Measurements from ENCODE around the gene ARID1B. TPM values are rescaled to one million over a fixed set of nuclear protein-coding genes. Genes with fewer than 3 reads are reported as not detected.

The ARID1B gene
- total and polyA plus RNA-seq, 9 of the 15 experiments (the other 6 are each of a cell fraction or from before 2014, with no cell fraction given), result 12.5 to 50.5 (median 25.8) TPM

DNA sequence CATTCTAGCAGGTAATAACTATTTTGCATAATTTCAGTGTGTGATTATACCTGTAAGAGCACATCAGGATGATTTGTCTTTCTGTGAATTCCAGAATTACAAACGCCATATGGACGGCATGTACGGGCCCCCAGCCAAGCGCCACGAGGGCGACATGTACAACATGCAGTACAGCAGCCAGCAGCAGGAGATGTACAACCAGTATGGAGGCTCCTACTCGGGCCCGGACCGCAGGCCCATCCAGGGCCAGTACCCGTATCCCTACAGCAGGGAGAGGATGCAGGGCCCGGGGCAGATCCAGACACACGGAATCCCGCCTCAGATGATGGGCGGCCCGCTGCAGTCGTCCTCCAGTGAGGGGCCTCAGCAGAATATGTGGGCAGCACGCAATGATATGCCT is 423.4 kb downstream of the ARID1B start:
- TF ChIP-seq TGIF2 (CRISPR knock-in tag; IDR thresholded peaks at IDR 0.05), result no peak
- Histone ChIP-seq H4K20me1 (replicated peaks; ENCODE audit: control insufficient read depth, insufficient read depth, low read length) (no peaks in the 10 kb centered on the region), H3K4me2 (ENCODE audit: insufficient read depth, low read length) (no peak overlapping the region), H2AFZ (ENCODE audit: low read depth, low read length) (no peak overlapping the region), H3K36me3 (ENCODE audit: control insufficient read depth, insufficient read depth, low read length) (peaks cover 68% of the 10 kb centered on the region), H3K79me2 (ENCODE audit: control insufficient read depth, insufficient read depth, low read length) (no peaks in the 10 kb centered on the region), H3K9me3 (replicated peaks; ENCODE audit: control insufficient read depth, insufficient read depth, low read depth, low read length) (no peaks in the 10 kb centered on the region), H3K4me3 (no peak overlapping the region), H3K9ac (ENCODE audit: insufficient read depth in 1 of 2, low read depth in 2 of 2, low read length in 2 of 2) (no peak overlapping the region), H3K27me3 (ENCODE audit: control insufficient read depth in 2 of 2, insufficient read depth in 2 of 2, low read length in 2 of 2) (no peaks in the 10 kb centered on the region), H3K27ac (ENCODE audit: extremely low read depth, low read depth, low read length) (no peak overlapping the region), H3K4me1 (replicated peaks in 1 of 2; ENCODE audit: control insufficient read depth in 2 of 2, insufficient read depth in 2 of 2, low read length in 2 of 2) (peaks cover 0 to 5% of the 10 kb centered on the region in 2 experiments; a peak in 1 of 5 replicates), H3K9me1 (ENCODE audit: control insufficient read depth, insufficient read depth, low read length) (no peaks in the 10 kb centered on the region)
- intact Hi-C loops (cut with micrococcal nuclease), result no loop called here
- in situ Hi-C loops (cut with MboI), result no loop called here
- WGBS (ENCODE audit: insufficient coverage, low coverage, missing lambda C conversion rate), result 93% methylated on average over 13 of the region's 17 CpGs
- FAIRE-seq (no peak), DNase-seq (ENCODE audit: extremely low read depth in 1 of 4, low spot score in 3 of 4) (no peak), ATAC-seq (no peak)
- ChIA-PET POLR2A (no interaction called here), CTCF (ENCODE audit: low intra/inter-chr PET ratio) (no interaction called here)
- BruUV-seq (replicated peaks), result no TSS peak

DNA sequence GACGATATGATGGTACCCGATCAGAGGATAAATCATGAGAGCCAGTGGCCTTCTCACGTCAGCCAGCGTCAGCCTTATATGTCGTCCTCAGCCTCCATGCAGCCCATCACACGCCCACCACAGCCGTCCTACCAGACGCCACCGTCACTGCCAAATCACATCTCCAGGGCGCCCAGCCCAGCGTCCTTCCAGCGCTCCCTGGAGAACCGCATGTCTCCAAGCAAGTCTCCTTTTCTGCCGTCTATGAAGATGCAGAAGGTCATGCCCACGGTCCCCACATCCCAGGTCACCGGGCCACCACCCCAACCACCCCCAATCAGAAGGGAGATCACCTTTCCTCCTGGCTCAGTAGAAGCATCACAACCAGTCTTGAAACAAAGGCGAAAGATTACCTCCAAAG is 423.9 kb downstream of the ARID1B start:
- TF ChIP-seq, protein P1, sequence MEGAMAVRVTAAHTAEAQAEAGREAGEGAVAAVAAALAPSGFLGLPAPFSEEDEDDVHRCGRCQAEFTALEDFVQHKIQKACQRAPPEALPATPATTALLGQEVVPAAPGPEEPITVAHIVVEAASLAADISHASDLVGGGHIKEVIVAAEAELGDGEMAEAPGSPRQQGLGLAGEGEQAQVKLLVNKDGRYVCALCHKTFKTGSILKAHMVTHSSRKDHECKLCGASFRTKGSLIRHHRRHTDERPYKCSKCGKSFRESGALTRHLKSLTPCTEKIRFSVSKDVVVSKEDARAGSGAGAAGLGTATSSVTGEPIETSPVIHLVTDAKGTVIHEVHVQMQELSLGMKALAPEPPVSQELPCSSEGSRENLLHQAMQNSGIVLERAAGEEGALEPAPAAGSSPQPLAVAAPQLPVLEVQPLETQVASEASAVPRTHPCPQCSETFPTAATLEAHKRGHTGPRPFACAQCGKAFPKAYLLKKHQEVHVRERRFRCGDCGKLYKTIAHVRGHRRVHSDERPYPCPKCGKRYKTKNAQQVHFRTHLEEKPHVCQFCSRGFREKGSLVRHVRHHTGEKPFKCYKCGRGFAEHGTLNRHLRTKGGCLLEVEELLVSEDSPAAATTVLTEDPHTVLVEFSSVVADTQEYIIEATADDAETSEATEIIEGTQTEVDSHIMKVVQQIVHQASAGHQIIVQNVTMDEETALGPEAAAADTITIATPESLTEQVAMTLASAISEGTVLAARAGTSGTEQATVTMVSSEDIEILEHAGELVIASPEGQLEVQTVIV (CRISPR knock-in tag; IDR thresholded peaks at IDR 0.05; ENCODE audit: borderline replicate concordance), result no peak
- no peak for TF ChIP-seq ZNF79 (CRISPR knock-in tag; IDR thresholded peaks at IDR 0.05; ENCODE audit: low read depth)
- intact Hi-C loops (cut with micrococcal nuclease), result no loop called here
- BruUV-seq (replicated peaks), result no TSS peak

More for the DNA sequence above, 423.9 kb downstream of the ARID1B start:
- H3K9me3 ChIP-seq (replicated peaks; ENCODE audit: control insufficient read depth, insufficient read depth, low read depth, low read length), result no peaks in the 10 kb centered on the region
- no peak overlapping the region for H3K27ac ChIP-seq (ENCODE audit: extremely low read depth, low read depth, low read length)
- FAIRE-seq (no peak), DNase-seq (ENCODE audit: extremely low read depth in 1 of 4, low spot score in 3 of 4) (no peak), ATAC-seq (no peak)
- no peaks in the 10 kb centered on the region for H3K9me1 ChIP-seq (ENCODE audit: control insufficient read depth, insufficient read depth, low read length)
- ChIA-PET POLR2A (no interaction called here), CTCF (ENCODE audit: low intra/inter-chr PET ratio) (no interaction called here)
- no peaks in the 10 kb centered on the region for H4K20me1 ChIP-seq (replicated peaks; ENCODE audit: control insufficient read depth, insufficient read depth, low read length)
- no peak overlapping the region for H3K4me3 ChIP-seq
- H3K4me2 ChIP-seq (ENCODE audit: insufficient read depth, low read length), result no peak overlapping the region
- no peak overlapping the region for H2AFZ ChIP-seq (ENCODE audit: low read depth, low read length)
- H3K79me2 ChIP-seq (ENCODE audit: control insufficient read depth, insufficient read depth, low read length), result no peaks in the 10 kb centered on the region
- in situ Hi-C loops (cut with MboI), result no loop called here
- no peaks in the 10 kb centered on the region for H3K27me3 ChIP-seq (ENCODE audit: control insufficient read depth in 2 of 2, insufficient read depth in 2 of 2, low read length in 2 of 2)
- whole genome bisulfite sequencing (ENCODE audit: insufficient coverage, low coverage, missing lambda C conversion rate), result 96% methylated on average over 17 of the region's 17 CpGs
- H3K9ac ChIP-seq (ENCODE audit: insufficient read depth in 1 of 2, low read depth in 2 of 2, low read length in 2 of 2), result no peak overlapping the region
- peaks cover 0 to 5% of the 10 kb centered on the region in 2 experiments; a peak in 1 of 5 replicates for H3K4me1 ChIP-seq (replicated peaks in 1 of 2; ENCODE audit: control insufficient read depth in 2 of 2, insufficient read depth in 2 of 2, low read length in 2 of 2)
- H3K36me3 ChIP-seq (ENCODE audit: control insufficient read depth, insufficient read depth, low read length), result peaks cover 70% of the 10 kb centered on the region
